NB4 (cell line): ENCODE measurements around the gene IQCH.

Source experiments
- CTCF ChIP-seq: IDR thresholded peaks from one replicate; pipeline ENCODE4 v1.5.1; 2012; ENCODE audit warnings: low read depth, low read length
- MAX ChIP-seq: IDR thresholded peaks from 2 replicates; pipeline ENCODE4 v1.6.1; 2011; ENCODE audit warnings: low read depth, low read length
- POLR2A ChIP-seq: IDR thresholded peaks from 2 replicates; pipeline ENCODE4 v1.6.1; 2011; ENCODE audit warnings: mild to moderate bottlenecking; ENCODE audit not compliant: insufficient read length; ENCODE audit errors: extremely low read depth

GRCh38 chr15:67319961-67320360 is 65.4 kb downstream of the IQCH start:
- TF ChIP-seq MAX: no peak
- no peak for TF ChIP-seq POLR2A
- no peak for TF ChIP-seq CTCF
